Measurements from ENCODE around the gene NFE2L3.
"Not testable (repeated sequence)": the region's sequence is repeated elsewhere in the genome, so short reads cannot be mapped to it uniquely, and the experiment has no call there.

NFE2L3 gene

DNA sequence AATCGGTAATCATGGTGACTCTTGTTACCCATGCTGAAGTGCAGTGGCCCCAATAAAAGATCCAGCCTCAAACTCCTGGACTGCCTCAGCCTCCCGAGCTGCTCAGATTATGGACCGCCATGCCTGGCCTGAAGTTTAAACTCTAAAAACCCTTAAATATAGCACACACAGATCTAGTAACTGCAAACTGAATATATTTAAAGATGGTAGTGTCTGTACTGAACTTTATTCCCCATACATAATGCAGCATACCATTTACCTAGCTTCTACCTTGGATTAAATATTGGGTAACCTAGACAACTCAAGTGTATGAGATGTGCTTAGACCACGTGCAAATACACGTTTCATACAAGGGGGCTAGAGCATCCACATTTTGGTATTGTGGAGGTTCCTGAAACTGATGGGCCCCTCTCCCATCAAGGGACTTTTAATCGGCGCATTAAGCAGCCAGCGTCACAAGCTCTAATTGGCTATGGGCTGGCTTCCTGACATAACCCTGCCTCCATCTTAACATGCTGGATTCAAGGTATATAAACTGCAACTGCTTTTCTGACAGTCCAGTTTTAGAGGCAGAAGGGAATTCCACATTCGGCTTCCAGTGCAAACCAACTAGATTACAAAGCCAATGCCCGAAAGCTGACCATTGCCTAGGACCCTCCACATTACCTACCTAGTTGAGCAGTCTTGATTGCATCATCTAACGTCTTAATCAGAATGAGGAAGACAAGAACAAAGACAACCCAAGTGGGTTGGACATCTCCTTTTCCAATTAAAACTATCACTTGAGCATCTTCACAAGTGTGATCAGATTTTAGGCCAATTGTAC is 35.6 kb downstream of the NFE2L3 start:
- no peak for DNase-seq (ENCODE audit: low read depth)

DNA sequence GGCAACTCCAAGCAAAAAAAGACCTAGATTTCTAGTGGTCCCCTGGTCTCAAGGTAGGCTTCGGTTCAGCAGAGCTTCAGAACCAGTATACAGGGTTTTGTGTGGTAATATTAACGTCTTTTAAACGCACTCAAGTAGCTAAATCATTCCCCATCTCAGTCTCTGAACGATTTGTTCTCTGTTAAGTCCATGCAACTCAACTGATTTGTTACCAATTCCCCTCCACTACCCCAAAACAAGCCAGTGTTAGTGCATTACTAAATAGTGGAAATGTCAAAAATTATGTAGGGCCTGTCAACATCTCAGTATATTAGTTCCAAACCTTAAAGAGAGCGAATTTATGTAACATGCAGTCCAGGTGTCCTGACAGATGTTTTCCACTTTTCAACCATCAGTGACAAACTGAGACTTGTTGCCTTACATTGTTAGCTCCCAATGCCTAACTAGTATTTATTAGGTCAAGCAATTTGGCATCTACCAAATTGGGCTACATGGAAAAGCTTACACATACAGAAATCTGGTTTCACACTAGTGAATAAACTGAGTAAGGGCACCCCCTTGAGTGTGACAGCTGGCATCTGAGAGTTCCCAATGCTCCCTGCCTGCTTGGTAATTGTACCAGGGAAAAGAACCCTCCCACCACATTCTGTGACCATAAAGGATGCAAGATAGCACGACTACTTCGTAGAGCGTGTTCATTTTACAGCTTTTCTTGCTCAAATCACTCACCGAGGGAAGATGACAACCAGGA is 36.4 kb downstream of the NFE2L3 start:
- DNase-seq (ENCODE audit: low read depth): no peak

DNA sequence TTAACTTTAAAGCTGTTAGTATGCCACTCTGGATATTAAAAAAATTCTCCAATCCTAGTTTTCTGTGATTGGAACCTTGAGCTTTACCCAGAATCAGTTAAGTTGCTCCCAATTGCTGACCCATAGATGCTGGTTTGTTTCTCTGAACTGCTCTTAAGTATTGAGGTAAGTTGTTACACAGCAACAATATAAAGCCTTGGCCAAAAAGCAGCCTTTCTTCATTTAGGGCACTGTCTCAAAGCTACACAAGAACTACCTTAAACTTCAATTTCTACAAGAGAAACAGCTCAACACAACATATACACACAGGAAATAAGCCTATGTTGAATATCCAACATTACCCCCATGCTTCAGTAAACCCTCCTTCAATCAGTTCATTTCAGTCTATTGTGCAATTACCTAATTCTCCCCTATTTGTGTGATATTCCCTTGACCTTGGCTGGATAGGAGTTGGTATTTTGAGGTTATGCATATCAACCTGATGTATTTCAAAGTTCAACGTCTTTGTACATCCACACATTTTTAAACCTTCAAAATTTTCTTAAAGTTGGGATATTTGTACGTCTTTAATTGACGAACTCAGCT is 37.1 kb downstream of the NFE2L3 start:
- DNase-seq (ENCODE audit: low read depth): no peak

GRCh38 chr7:26189697-26190096 is 37.7 kb downstream of the NFE2L3 start:
- no peak for DNase-seq (ENCODE audit: low read depth)

DNA sequence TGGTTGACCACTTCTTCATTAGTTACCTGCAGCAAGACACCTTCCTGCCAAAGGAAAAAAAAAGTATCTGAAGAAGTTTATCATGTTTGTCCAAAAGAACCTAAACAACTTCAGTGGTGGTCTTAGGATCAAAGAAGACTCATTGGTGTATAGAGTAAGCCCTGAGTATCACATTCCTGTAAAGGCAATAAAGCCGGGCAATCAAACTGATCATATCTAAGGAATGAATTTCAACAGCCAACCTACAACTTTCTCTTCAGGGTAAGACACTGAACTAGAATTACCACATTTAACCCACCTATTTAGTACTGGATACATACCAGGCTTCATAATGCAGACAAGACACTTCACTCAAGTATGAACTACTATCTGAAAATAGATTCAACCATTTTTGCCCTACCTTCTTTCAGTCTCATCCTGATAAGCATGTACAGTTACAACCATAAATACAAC is 38.4 kb downstream of the NFE2L3 start:
- no peak for DNase-seq (ENCODE audit: low read depth)

DNA sequence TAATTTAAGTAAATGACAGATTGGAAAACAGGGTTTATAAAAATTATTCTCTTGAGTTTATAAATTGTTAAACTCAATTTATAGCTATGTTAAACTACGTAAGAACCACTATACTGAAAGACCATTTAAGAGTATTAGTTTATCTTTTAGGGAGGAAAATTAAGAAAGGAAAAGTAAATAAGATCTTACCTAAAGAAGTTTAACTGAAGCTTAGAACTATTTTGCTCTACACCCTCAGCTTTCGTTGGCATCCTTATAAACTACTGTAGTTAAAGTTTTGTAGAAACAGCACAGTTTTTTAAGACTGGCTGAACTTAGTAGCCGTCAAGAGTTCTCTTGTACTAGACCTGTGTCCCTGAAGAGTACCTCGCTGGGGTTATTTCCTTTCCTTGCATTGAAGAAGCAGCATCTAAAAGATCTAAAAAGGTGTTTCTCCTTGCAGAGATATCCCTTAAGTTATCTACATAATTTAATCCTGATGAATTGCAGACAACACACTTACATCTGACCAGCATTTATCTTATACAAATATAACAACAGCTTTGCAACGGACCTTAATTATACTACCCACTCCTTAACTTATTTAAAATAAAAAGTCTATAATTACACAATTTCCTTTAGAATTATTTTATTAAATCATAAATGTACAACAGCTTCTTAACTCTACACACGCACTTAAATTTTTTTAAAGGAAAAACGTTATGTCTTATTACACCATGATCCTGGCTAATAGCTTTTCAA is 39.4 kb downstream of the NFE2L3 start:
- no peak for DNase-seq (ENCODE audit: low read depth)

- no peak for DNase-seq (ENCODE audit: low read depth)
These were observed 40.0 kb downstream of the NFE2L3 start for GRCh38 chr7:26191974-26192479.

DNA sequence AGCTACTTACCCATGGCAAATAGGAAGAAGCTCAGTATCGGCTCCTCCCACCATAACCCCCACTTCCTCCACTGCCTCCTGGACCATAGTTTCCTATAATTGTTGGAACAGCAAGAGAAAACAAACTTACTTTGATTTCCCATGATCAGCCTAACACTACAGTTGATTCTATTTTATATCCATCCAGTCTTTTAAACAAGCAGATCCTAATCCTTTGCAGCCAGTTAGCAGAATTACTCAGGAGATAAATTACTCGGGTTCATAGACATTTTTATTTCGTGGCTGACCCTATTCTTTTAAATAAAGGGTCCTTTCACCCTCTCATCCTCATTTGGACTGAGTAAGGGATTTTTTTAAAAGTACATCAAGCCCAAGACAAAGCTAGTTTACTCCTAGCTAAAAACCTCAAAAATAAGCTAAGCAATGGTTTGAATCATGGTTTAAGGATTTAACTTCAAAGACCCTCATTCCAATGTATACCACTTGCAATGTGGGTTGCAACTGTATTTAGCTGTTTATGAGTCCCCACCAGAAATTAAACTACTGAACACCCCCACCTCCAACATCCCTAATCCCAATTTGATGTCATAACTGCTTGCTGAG is 40.6 kb downstream of the NFE2L3 start:
- no peak for DNase-seq (ENCODE audit: low read depth)

DNA sequence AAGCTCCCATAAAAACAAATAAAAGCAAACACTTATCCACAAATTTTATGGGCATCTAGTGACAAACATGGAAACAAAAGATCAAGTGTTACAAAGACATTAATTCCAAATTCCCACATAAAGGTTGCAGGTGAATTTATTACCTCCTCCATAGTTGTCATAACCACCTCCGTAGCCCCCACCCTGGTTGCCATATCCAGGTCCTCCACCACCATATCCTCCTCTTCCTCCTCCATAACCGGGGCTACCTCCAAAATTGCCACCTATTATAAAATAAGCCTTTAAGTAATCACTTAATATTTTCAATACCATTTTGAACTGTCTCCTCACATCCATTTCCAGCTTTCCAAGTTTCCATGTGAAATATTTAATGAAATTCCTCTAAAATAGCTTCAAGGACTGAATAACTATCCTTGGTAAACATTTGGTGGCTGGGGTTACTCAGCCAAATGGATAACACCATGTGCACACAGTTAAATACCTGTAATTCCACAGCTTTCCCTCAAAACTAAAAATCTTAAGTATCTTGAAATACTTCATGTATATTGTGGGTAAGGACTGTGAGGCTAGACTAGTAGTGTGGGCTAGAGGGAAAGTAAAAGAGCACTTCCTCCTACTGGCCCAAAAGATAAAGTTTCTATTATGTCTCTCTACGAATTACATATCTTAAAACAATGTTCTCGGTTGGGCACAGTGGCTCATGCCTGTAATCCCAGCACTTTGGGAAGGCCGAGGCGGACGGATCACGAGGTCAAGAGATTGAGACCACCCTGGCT is 41.6 kb downstream of the NFE2L3 start:
- DNase-seq (ENCODE audit: low read depth): no peak

DNA sequence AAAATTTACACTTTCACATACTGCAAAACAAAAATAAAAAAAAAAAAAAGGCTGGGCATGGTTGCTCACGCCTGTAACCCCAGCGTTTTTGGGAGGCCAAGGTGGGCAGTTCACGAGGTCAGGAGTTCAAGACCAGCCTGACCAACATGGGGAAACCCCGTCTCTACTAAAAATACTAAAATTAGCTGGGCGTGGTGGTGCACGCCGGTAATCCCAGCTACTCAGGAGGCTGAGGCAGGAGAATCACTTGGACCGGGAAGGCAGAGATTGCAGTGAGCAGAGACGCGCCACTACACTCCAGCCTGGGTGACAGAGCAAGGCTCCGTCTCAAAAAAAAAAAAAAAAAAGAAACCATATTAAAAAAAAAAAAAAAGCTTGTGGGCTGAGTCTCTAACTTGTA is 42.8 kb downstream of the NFE2L3 start:
- not testable (repeated sequence) for DNase-seq (ENCODE audit: low read depth)

DNA sequence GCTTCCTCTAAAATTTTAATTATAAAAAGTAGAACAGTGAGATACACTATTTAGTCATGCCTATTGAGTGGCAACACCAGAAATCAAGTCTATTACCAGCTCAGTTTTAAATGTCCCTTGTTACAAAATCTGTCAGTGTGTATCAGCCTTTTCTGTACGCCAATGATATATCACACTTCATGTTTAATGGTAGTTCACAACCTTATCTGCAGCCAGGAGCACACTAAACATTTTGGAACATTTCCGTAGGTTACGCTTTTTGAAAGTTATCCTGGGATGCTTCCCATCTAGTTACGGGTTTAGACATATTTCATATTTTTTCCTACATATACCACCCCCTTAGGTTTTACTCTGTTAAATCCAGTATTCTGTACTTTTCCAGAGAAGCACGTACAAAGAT is 43.2 kb downstream of the NFE2L3 start:
- no peak for DNase-seq (ENCODE audit: low read depth)

GRCh38 chr7:26195867-26196657 is 44.1 kb downstream of the NFE2L3 start:
- no peak for DNase-seq (ENCODE audit: low read depth)

DNA sequence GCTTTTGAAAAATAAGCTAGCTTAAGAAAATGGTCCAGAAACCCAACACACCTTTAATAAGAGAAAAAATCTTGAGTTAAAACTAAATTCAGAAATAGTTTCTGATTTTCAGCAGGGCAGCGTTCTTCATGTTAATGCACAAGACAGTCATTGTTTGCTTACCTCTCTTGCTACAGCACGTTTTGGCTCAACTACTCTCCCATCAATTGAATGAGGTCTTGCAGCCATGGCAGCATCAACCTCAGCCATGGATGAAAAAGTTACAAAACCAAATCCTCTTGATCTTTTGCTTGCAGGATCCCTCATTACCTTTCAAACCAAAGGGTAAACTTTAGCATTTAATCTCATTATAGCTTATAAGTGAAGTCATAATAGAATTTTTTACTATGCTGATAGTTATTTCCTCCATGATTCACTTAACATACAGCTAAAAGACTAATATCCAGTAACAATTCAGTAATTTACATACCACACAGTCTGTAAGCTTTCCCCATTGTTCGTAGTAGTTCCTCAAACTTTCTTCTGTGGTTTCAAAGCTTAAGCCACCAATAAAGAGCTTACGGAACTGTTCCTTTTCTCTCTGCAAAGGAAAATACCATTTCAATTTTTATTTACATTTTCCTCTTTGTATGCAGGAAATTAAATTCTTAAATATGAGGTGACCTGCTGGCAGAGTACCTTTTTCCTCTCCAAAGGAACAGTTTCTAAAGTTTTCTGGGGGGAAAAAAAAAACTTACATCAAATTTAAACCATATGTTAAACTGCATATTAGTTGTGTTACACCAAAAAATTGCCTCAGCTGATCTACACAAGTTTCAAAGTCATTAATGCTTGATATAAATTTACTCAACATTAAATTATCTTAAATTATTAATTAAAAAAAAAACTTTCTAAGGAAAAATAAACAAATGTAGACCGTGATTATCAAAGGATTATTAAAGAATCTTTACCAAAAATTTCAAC is 45.4 kb downstream of the NFE2L3 start:
- no peak for DNase-seq (ENCODE audit: low read depth)

DNA sequence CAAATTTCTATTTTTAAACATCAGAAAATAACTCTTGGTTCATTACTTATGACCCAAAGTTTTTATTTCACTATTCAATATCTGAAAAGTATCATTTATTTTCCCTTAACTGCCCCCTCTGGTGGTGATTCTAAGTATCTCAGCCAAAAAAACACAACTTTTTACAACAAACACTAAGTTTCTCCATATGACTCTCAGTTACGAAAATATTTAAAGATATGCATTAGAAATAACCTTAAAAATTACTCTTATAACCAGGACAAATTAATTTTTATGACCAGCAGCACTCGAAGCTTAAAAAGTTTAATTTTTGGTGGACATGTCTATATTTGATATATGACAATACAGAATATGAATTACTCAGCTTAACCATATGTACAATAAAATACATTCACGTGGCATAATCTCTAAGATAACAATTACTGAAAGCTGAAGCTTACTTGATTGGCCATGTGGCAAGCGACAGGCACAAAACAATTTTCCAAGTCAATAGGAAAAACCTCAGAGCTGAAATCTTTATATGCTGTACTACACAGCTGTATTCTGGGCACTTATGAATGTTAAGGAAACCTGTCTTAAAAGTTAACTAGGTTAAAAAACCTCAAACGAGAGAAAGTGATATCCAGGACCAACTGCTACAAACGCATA is 46.3 kb downstream of the NFE2L3 start:
- DNase-seq (ENCODE audit: low read depth): no peak

GRCh38 chr7:26198781-26199169 is 46.8 kb downstream of the NFE2L3 start:
- no peak for DNase-seq (ENCODE audit: low read depth)

DNA sequence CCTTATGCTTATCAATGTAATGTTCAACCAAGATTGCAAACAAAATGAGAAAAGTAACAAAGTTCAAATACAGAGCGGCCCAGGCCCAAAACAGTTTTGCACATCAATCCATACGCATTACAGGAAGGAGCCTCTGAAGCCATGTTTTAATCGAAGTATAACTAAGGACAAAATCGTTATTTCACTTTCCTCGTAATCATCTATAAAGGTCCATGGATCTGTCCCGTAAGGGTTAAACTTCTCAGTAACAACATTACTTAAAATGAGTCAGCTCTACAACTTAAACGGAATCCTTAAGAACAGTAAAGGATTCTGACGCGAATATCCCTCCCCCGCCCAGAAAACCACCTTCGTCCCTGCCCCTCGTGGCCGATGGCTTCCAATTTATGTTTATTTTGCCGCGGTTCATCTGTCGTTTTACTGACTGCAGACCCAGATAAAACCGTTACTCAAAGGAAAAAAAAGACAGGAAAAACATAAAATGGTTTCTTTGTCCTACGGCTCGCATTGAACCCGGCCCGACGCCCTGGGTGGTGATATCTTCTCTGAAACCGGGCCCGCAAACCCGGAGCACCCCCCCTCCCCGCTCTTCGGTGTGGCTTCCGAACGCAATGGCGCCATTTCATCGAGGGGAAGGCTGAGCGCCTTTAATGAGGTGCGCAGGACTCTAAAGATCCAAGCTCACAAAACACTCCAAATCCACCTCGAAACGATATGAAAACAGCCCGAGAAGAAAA is 47.5 kb downstream of the NFE2L3 start:
- DNase-seq (ENCODE audit: low read depth): no peak

- no peak for DNase-seq (ENCODE audit: low read depth)
These were observed 48.0 kb downstream of the NFE2L3 start for GRCh38 chr7:26200038-26200443.

Measured in stromal cell of bone marrow (primary cell).